ENCODE measurements around the gene TOX4. TPM values are rescaled to one million over a fixed set of nuclear protein-coding genes. Genes with fewer than 3 reads are reported as not detected.

The TOX4 gene
- total RNA-seq, 1 donor from 2014 or later = 61.1 TPM

DNA sequence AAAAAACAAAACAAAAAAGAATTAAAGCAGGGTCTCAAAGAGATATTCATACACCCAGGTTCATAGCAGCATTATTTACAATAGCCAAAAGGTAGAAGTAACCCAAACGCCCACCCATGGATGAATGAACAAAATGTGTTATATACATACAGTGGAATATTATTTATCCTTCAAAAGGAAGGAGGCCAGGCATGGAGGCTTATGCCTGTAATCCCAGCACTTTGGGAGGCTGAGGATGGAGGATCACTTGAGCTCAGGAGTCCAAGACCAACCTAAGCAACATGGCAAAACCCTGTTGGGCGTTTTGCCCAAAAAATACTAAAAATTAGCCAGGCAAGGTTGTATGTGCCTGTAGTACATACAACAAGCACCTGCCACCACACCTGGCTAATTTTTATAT, 29.6 kb downstream of the TOX4 start:
- Mint-ChIP-seq H3K4me1 (peaks cover 18% of the 10 kb centered on the region), H3K27me3 (ENCODE audit: low read depth) (no peaks in the 10 kb centered on the region), H3K9me3 (no peaks in the 10 kb centered on the region), H3K27ac (no peak overlapping the region), H3K36me3 (peaks cover 21% of the 10 kb centered on the region), H3K4me3 (no peak overlapping the region)
- TF ChIP-seq, protein P1, sequence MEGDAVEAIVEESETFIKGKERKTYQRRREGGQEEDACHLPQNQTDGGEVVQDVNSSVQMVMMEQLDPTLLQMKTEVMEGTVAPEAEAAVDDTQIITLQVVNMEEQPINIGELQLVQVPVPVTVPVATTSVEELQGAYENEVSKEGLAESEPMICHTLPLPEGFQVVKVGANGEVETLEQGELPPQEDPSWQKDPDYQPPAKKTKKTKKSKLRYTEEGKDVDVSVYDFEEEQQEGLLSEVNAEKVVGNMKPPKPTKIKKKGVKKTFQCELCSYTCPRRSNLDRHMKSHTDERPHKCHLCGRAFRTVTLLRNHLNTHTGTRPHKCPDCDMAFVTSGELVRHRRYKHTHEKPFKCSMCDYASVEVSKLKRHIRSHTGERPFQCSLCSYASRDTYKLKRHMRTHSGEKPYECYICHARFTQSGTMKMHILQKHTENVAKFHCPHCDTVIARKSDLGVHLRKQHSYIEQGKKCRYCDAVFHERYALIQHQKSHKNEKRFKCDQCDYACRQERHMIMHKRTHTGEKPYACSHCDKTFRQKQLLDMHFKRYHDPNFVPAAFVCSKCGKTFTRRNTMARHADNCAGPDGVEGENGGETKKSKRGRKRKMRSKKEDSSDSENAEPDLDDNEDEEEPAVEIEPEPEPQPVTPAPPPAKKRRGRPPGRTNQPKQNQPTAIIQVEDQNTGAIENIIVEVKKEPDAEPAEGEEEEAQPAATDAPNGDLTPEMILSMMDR (IDR thresholded peaks at IDR 0.05; ENCODE audit: unreplicated experiment) = no peak
- DNase-seq (ENCODE audit: low spot score in 2 of 2, unreplicated experiment in 2 of 2) = no peak

DNA sequence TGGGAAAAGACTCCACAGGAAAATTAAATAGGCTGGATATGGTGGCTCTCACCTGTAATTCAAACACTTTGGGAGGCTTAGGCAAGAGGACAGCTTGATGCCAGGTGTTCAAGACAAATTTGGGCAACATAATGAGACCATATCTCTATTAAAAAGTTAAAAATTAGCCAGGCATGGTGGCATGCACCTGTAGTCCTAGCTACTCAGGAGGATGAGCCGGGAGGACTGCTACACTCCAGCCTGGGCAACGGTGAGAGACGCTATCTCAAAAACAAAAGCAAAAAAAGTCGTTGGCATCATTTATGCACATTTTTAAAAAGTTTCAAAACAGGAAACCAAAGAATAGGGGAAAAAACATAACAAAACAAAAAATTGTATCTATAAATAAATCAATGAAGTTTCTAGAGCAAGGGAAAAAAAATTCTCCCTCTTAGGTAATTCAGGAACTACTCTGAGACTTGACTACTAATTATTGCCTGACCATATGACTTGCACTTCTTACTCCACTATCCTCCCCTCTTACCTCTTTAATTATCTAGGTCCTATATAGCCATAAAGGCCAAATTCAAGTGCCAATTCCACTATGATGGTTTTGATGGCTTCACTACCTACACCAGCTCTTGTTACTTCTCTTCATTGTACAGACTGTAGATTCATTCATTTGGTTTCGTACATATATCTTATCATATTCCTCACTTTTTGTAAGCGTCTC, 32.6 kb downstream of the TOX4 start:
- peaks cover 9% of the 10 kb centered on the region for H3K36me3 Mint-ChIP-seq
- DNase-seq (ENCODE audit: low spot score in 2 of 2, unreplicated experiment in 2 of 2) = no peak
- H3K4me1 Mint-ChIP-seq = peaks cover 22% of the 10 kb centered on the region
- H3K27ac Mint-ChIP-seq = peak overlapping the region; percentile 97
- no peaks in the 10 kb centered on the region for H3K27me3 Mint-ChIP-seq (ENCODE audit: low read depth)
- TF ChIP-seq, protein P1 (IDR thresholded peaks at IDR 0.05; ENCODE audit: unreplicated experiment) = no peak
- H3K9me3 Mint-ChIP-seq = no peaks in the 10 kb centered on the region
- peak overlapping the region; percentile 98 for H3K4me3 Mint-ChIP-seq

DNA sequence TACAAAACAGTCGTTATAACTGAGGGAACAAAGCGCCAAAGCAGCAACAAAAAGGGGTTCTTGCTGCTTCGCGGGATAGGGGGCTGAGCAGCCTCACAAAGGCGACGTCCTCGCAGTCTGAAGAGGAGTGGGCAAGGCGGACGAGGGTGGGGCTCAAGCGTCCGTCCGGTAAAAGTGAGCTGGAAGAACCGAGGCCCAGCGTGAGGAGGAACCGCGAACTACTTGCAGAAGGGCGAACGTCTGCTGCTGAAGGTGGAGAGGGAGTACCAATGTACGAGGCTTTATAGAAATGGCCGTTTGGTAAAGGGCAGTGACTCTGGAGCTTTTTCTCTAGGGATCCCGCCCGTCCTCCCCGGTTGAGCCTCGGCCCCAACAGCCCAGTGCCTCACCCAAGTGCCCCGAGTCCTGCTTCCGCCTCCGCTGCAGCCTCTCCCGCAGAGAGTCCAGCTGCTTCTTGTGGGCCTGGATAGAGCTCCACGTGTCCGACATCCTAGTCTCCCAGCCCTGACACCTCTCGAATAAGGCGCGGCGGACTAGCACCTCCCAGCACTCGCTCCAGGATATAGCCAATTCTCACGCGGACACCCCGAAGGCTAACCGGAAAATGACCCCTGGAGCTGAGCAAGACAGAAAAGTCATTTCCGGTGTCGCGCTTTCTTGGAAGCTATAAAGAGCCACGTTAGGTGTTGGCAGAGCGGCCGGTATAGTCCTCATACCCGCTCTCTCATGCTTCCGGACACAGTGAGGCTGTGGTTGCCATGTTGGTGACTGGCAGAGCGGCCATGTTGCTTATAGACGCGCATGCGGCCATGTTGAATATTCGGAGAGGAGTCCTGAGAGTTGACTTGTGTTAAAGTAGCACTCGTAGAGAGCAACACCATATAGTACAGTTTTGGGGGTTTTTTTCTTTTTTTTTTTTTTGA, 34.0 kb downstream of the TOX4 start, which contains the start of gene METTL3:
Gene METTL3 (minus strand): TSS at position 606 of the 923 bp plus-strand sequence. CDS start 117 bp downstream, at position 489.
- TF ChIP-seq, protein P1 (IDR thresholded peaks at IDR 0.05; ENCODE audit: unreplicated experiment) = no peak
- Mint-ChIP-seq H3K4me1 (peaks cover 22% of the 10 kb centered on the region), H3K4me3 (peak within 1 kb of the TSS; percentile 98), H3K36me3 (peaks cover 9% of the 10 kb centered on the region), H3K27ac (peak within 1 kb of the TSS; percentile 97), H3K9me3 (no peaks in the 10 kb centered on the region), H3K27me3 (ENCODE audit: low read depth) (no peaks in the 10 kb centered on the region)
- DNase-seq (ENCODE audit: low spot score in 2 of 2, unreplicated experiment in 2 of 2) = peak; percentile 78 to 86

DNA sequence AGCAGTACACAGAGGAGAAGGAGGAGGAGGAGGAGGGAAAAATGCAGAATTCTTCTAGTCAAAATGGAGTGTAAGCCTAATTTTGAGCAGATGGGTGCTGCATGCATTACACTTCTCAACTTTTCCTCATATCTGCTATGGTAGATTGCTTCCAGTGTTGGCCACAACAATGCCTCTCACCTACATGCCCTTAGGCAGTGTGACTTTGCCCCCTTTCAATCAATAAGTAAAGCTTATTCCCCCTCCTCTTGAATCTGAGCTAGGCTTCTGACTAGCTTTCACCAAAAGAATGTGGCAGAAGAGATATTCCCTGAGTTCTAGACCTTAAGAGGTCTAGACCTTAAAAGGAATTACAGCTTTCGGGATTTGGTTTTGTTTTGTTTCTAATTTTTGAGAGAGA, 37.3 kb downstream of the TOX4 start:
- Mint-ChIP-seq H3K9me3 (no peaks in the 10 kb centered on the region), H3K36me3 (no peaks in the 10 kb centered on the region), H3K4me1 (peaks cover 17% of the 10 kb centered on the region), H3K27ac (no peak overlapping the region), H3K4me3 (no peak overlapping the region), H3K27me3 (ENCODE audit: low read depth) (no peaks in the 10 kb centered on the region)
- TF ChIP-seq, protein P1 (IDR thresholded peaks at IDR 0.05; ENCODE audit: unreplicated experiment) = no peak
- DNase-seq (ENCODE audit: low spot score in 2 of 2, unreplicated experiment in 2 of 2) = no peak

DNA sequence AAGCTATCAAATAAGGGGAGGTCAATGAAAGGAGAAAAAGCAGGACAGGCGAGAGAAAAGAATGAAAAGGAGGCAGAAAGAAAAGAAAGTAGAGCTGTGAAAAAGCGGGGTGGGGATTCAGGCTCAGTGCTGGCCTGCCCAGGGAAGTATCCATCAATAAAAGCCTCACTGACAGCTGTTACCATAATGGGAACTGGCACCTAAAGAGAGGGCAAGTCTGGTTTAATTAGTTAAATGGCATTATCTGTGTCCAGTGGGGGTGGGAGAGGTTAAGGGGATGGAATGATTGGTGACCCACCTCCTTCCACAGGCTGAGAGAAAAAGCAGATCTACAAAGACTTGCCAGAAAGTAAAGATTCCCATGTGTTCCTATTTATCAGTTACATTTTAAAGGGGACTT, 41.7 kb downstream of the TOX4 start:
- Mint-ChIP-seq H3K4me1 (peaks cover 13% of the 10 kb centered on the region), H3K36me3 (peaks cover 26% of the 10 kb centered on the region), H3K9me3 (no peaks in the 10 kb centered on the region), H3K27me3 (ENCODE audit: low read depth) (no peaks in the 10 kb centered on the region), H3K27ac (peak overlapping the region; percentile 3), H3K4me3 (no peak overlapping the region)
- TF ChIP-seq, protein P1 (IDR thresholded peaks at IDR 0.05; ENCODE audit: unreplicated experiment) = no peak
- no peak for DNase-seq (ENCODE audit: low spot score in 2 of 2, unreplicated experiment in 2 of 2)

All from mesothelial cell of epicardium (in vitro differentiated cells).